AG09319 (cell line): Measurements from ENCODE around the gene RAD51B.
A peak's percentile ranks its signal among the peaks of the same experiment; 100 is the strongest.
"Not testable (repeated sequence)": the region's sequence is repeated elsewhere in the genome, so short reads cannot be mapped to it uniquely, and the experiment has no call there.

ENCODE experiments used
- DNase-seq: peaks from one replicate; pipeline ENCODE4 v3.0.0-alpha.2; 2010; ENCODE audit warnings: low read depth; ENCODE audit errors: extremely low read depth
- CTCF ChIP-seq: IDR thresholded peaks from 2 replicates; pipeline ENCODE4 v1.5.1; 2011; ENCODE audit warnings: low read depth, mild to moderate bottlenecking, inconsistent platforms, low read length, moderate library complexity

RAD51B gene

GRCh38 chr14:68694516-68695235 lies 875.1 kb downstream of the RAD51B start:
- TF ChIP-seq CTCF, result no peak
- no peak for DNase-seq

GRCh38 chr14:68695326-68695768 lies 875.8 kb downstream of the RAD51B start:
- no peak for TF ChIP-seq CTCF
- peak; percentile 95 for DNase-seq

GRCh38 chr14:68695856-68696255 lies 876.3 kb downstream of the RAD51B start:
- no peak for TF ChIP-seq CTCF
- DNase-seq, result no peak

GRCh38 chr14:68696266-68696665 lies 876.7 kb downstream of the RAD51B start:
- no peak for TF ChIP-seq CTCF
- DNase-seq, result no peak

GRCh38 chr14:68696721-68697495 lies 877.3 kb downstream of the RAD51B start:
- no peak for TF ChIP-seq CTCF
- no peak for DNase-seq

- not testable (repeated sequence) for DNase-seq
Observed at GRCh38 chr14:68698773-68699172, 879.2 kb downstream of the RAD51B start.

GRCh38 chr14:68701001-68701741 lies 881.6 kb downstream of the RAD51B start:
- no peak for TF ChIP-seq CTCF
- no peak for DNase-seq
